Fibroblast of skin of abdomen (primary cell): ENCODE data around the gene SKIC2. TPM values are rescaled to one million over a fixed set of nuclear protein-coding genes. Genes with fewer than 3 reads are reported as not detected.
"Not testable (repeated sequence)": the region's sequence is repeated elsewhere in the genome, so short reads cannot be mapped to it uniquely, and the experiment has no call there.

Experiments used
- DNase-seq: peaks from one replicate; pipeline ENCODE4 v3.0.0-alpha.2; 2013
- polyA plus RNA-seq, 2 experiments: library from polyadenylated mRNA; unstranded; fragments of 120-200 nt; gene quantifications; one replicate each; pipeline ENCODE4 v1.2.1, GENCODE V29; 2013; ENCODE audit not compliant: insufficient read length in 2 of 2

The SKIC2 gene
- polyA plus RNA-seq (2013, experiment 1 of 2; ENCODE audit: insufficient read length): 46.5 TPM
- 44.1 TPM for polyA plus RNA-seq (2013, experiment 2 of 2; ENCODE audit: insufficient read length)

DNA sequence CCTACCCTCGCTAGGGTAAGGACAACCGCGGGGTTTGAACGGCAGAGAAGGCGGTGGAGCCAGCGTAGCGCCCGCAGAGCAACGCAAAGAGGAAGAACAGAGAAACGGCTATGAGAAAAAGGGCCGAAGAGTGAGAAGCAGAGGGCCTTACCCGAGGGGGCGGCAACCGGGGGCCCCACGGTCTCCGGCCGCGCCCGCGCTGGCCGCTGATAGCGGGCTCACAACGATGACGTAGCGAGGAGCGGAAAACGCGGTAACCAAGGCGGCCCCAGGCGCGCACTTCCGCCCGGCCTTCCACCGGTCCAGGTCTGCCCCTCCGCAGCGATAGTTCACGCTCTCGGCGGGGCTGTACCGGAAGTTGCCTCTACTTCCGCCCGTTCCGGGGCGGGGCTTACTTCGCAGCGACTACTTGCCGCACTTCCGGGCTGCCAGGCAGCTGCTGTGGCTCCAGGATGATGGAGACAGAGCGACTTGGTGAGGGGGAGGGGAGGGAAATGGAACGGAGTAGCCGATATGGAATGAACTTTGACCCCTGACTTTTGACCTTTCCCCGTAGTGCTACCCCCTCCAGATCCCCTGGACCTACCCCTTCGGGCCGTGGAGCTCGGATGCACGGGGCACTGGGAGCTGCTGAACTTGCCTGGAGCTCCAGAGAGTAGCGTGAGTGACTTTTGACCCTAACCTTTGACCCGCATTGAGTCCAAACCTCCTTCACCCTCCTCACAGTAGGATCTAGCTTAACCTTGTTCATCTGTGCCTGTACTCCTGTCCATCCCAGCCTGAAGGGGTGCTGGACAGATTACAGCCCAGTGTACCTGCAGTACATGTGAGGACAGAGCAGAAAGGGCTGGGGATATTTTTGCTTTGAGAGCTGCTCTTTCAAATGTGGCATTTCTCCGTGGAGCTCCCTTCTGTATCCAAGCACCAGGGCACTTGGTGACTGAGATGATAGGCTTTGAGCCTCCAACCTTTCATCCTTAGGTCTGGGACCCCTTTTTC, at the start of gene SKIC2, which contains the start of gene NELFE:
TSS of gene SKIC2 (plus strand) at position 435 of the 999 bp plus-strand sequence. CDS start at position 453, 18 bp downstream.
TSS of gene NELFE (minus strand) at position 231 of the 999 bp plus-strand sequence. CDS start 525 bp downstream, outside the sequence.
- DNase-seq: peak; percentile 99

DNA sequence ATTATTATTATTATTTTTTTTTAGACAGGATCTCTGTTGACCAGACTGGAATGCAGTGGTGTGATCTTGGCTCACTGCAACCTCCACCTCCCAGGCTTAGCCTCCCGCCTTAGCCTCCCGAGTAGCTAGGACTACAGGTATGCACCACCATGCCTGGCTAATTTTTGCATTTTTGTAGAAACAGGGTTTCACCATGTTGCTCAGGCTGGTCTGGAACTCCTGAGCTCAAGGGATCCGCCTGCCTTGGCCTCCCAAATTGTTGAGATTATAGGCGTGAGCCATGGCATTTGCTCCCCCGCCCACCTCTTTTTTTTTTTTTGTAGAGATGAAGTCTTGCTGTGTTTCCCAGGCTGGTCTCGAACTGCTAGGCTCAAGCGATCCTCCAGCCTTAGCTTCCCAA, 49.7 kb upstream of the SKIC2 start:
- DNase-seq: not testable (repeated sequence)

DNA sequence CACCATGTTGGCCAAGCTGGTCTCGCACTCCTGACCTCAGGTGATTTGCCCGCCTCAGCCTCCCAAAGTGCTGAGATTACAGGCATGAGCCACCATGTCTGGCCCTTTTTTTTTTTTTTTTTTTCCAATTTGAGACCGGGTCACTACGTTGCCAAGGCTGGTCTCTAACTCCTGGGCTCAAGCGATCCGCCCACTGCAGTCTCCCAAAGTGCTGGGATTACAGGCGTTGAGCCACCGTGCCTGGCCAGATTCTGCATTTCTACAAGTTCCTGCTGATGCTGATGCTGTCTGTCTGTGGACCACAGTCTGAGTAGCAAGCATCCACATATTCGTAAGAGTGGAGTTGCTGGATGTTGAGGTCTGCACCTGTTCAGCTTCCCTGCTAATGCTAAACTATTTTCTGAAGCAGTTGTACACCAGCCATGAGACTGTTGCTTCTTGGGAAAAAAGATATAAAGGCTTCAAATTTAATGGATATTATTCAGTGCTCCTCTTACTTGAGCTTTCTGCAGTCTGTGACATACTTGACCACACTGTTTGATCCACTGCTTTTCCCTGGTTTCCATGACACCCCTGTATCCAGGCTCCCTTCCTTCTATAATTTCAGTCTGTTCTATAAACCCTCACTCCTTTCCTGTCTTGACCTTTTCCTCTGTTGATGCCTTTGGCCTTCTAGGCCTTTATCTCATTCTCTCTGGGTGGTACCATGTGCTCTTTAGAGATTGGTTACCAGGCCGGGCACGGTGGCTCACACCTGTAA, 47.0 kb upstream of the SKIC2 start:
- no peak for DNase-seq

DNA sequence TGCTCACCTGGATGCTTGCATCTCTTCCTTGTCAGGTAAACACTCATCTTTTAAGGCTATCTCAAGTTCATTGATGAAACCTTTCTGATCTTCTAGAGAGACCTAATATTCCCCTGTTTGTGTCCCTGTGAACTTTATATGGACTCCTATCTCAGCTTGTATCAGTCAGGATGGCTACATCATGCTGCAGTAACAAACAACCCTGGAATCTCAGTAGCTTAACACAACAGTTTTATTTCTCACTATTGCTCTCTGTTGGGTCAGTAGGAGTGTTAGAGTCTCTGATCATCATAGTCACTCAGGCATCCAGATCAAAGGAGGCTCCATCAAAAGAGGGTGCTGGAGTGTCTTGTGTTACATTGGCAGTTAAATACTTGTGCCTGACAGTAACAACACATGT, 43.6 kb upstream of the SKIC2 start:
- DNase-seq: no peak

DNA sequence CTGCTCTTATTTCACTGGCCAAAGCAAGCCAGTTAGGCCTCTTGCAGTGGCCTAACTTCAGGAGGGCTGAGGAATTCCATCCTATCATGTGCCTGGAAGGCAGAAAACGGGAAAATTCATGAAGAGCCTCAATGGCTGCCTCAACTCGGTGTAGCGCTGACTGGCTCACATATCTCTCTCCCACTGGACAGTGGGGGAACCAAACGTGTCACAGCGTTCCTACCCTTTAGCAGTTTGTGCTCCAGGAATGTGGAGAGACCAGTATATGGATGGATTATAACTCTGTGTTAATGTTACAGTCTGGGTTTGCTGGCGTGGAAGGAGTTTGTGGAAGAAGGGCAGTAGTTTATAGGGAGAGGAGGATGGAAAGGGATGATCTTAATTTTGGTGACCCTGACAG, 43.2 kb upstream of the SKIC2 start:
- no peak for DNase-seq

DNA sequence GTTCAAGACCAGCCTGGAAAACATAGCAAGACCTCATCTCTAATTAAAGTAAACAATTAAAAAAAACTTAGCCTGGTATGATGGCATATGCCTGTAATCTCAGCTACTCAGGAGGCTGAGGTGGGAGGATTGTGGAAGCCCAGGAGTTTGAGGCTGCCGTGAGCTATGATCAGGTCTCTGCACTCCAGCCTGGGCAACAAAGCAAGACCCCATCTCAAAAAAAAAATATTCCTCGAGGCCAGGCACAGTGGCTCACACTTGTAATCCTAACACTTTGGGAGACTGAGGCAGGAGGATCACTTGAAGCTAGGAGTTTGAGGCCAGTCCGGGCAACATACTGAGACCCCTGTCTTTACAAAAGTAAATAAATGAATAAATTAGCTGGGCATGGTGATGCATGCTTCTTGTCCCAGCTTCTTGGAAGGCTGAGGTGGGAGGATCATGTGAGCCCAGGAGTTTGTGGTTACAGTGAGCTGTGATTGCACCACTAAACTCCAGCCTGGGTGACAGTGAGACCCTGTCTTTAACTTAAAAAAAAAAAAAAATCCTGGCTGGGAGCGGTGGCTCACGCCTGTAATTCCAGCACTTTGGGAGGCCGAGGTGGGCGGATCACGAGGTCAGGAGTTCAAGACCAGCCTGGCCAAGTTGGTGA, 40.8 kb upstream of the SKIC2 start:
- DNase-seq: no peak

DNA sequence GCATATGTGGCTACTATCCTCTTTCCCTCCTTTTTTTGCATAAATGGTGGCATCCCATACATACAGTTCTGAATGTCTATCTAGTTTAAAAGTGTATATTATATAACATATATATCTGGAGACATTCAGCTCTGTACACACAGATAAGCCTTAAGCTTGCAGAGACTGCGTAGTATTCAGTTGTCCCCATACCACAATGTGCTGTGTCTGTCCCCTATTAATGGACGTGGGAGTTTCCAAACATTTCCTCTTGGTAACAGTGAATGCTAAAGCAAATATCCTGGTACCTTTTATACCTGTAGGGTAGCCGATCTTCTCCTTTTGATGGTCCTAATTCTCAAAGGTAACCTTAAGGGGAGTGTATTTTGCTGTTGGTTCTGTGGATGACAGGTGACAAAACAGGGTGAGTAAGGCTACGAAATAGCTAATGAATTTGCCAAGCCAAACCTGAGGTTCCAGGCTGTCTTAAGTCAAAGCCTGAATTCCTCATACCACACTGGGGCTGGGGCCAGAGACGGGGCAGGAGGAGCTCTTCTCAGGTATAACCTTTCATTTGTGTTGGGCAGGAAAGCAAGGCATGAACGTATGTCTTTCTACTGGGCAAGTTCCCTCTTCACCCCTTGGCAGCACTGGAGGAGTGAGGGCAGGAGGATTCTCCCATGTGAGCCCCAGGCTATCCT, 39.2 kb upstream of the SKIC2 start:
- no peak for DNase-seq

DNA sequence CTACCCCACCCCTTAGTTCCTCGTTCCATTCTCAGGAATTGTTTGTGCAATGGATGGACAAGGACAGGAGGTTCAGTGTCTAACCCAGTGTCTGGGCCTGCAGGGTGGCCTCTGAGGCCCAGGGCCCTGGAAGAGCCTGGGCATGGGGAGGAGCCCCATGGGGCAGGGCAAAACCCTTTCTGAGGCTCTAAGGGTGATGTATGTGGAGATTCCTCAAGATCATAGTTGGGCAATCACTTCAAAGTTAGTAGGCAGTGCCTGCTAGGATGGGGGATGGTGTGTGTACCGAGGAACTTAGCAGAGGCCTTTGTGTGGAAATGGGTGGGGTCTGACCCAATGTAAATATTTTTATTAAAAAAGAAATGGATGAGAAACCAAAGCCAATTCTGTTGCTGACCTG, 38.2 kb upstream of the SKIC2 start:
- DNase-seq: no peak

DNA sequence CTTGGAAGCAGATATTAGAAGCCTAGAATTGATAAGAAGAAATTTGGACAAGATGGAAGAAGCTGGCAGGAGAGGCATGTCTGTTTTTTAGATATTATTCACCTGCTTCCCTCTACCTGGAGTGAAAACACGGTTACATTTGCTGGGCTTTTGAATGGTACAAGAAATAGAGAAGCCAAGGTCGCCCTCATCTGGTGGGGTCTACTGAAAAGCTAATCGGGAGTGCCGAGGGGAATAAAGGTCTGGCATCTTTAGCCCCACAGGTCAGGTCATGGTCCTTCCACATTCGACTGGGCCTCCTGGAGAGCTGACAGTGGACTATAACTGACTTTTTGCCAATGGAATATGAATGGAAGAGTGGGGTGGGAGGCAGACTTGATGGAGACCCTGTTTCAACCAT, 36.0 kb upstream of the SKIC2 start:
- no peak for DNase-seq

DNA sequence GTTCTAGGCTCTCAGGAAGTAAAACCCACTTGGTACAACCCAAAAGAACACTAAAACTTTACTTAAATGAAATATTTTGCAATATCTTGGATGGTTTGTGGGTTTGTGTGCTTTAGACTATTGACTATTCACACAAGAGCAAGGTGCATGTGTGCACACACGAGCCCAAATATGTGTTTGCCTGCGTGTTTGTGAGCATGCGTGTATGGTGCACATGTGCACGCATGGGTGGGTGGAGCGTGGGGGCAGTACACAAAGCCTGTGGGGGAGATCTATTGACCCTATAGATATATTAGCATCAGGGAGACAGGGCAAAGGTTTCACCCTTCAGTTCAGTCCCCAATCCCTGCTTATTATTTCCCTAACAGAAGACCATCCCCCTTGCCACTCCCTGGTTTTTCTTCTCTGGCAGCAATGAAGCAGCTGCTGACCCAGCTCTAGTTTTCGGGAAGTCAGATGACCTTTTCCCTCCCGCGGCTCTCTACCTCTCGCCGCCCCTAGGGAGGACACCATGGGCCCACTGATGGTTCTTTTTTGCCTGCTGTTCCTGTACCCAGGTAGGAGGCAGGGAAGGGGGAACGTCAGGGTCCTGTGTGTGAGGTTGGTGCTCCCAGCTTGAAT, 31.6 kb upstream of the SKIC2 start, which contains the start of gene C2:
TSS of gene C2 (plus strand) at position 476 of the 621 bp plus-strand sequence. CDS start at position 512, 36 bp downstream.
- no peak for DNase-seq

DNA sequence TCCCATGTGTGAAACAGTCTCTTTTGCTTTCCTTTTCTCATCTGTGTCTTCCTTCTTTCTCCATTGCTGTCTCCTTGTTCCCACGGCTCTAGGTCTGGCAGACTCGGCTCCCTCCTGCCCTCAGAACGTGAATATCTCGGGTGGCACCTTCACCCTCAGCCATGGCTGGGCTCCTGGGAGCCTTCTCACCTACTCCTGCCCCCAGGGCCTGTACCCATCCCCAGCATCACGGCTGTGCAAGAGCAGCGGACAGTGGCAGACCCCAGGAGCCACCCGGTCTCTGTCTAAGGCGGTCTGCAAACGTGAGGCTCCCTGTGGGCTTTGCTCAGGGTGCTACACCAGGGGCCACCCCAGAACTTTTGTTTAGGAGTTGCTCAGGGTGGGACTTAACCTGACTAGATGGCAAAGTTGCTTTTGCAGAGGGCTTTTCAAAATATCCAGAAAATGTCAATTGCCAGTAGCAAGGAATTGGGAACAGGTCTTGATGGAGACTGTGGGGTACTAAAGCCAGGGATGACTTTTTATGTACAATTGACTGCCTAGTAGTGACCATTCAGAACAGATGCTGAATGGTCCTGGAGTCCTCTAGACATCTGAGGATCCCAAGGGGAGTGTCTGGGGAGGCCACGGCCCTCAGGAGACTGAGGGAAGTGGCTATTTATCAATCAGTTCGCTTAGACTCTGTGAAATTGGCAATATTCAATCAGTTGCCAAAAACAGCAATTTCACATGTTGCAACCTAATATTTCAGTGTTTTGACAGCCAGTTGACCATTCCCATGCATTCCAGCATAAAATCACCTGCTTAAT, 30.9 kb upstream of the SKIC2 start:
- no peak for DNase-seq

DNA sequence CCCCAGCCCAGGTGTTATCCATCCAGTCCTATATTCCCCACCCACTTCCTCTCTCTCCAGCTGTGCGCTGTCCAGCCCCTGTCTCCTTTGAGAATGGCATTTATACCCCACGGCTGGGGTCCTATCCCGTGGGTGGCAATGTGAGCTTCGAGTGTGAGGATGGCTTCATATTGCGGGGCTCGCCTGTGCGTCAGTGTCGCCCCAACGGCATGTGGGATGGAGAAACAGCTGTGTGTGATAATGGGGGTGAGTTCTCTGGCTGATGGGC, 30.4 kb upstream of the SKIC2 start:
- no peak for DNase-seq

DNA sequence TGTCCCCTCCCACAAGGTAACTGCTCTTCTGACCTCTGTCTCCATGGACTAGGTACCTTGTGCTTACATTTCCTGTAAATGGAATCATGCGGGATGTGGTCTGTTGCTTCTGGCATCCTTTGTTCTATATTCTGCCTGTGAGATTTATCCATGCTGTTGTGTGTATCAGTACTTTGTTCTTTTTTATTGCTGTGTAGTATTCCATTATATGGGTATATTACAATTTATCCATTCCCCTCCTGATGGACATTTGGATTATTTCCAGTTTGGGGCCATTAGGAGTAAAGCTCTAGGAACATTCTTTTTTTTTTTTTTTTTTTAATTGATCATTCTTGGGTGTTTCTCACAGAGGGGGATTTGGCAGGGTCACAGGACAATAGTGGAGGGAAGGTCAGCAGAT, 28.0 kb upstream of the SKIC2 start:
- no peak for DNase-seq

DNA sequence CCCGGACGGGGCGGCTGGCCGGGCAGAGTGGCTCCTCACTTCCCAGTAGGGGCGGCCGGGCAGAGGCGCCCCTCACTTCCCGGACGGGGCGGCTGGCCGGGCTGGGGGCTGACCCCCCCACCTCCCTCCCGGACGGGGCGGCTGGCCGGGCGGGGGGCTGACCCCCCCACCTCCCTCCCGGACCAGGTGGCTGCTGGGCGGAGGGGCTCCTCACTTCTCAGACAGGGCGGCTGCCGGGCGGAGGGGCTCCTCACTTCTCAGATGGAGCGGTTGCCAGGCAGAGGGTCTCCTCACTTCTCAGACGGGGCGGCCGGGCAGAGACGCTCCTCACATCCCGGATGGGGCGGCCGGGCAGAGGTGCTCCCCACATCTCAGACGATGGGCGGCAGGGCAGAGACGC, 26.8 kb upstream of the SKIC2 start:
- not testable (repeated sequence) for DNase-seq

DNA sequence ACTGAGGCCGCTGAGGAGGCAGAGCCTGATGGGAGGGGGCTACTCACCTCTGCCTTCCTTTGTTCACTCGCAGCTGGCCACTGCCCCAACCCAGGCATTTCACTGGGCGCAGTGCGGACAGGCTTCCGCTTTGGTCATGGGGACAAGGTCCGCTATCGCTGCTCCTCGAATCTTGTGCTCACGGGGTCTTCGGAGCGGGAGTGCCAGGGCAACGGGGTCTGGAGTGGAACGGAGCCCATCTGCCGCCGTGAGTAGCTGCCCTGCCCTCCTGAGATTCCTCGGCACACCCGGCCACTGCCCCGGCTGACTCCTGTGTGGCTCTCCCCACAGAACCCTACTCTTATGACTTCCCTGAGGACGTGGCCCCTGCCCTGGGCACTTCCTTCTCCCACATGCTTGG, 25.4 kb upstream of the SKIC2 start:
- DNase-seq: no peak

DNA sequence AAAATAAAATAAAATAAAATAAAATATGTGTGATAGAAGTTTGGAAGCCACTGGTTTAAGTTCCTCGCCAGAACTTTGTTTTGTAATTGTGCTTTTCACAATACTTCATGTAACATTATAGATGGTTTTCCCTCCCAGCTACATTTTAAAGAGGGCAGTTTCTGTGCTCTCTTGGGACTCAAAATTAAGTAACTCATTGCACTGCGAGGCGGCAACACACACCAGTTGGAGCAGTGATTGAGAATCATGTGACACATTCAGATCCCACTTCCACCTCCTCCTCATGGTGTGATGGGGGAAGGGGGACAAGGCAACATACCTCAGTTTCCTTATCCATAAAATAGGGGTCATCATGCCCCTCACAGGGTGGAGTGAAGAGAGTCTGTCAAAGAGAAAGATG, 24.0 kb upstream of the SKIC2 start:
- DNase-seq: no peak

DNA sequence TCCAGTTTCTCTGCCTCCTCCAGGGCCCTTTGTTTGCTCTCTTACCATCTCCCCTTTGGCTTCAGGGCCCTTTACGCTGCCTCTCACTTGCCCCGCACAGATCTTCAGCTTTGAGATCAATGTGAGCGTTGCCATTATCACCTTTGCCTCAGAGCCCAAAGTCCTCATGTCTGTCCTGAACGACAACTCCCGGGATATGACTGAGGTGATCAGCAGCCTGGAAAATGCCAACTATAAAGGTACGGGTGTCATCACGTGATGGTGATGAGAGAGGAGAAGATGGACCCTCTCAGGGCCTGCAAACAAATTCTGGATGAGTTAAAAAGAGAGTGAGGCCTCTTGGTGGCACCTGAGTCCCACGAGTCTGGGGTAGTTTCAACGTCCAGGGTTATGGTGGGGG, 23.2 kb upstream of the SKIC2 start:
- no peak for DNase-seq

DNA sequence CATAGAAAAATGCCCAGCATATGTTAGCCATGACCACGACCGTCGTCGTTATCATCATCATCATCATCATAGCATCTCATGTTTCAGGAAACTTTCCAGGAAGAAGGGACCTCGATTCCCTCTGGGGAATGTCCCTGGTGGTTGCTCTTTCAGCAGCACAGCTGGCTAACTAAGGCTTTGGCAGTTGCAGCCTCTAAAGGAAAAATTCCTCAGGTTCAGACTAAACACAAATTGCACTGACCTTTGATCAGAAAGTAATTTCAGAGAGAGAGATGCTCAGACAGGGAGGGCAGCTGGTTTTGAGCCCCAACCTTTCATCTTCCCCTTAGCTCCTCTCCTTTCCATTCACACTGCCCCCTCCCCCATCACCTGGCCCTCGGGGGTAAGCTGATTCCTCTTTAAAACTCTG, 18.7 kb upstream of the SKIC2 start:
- DNase-seq: peak; percentile 29

DNA sequence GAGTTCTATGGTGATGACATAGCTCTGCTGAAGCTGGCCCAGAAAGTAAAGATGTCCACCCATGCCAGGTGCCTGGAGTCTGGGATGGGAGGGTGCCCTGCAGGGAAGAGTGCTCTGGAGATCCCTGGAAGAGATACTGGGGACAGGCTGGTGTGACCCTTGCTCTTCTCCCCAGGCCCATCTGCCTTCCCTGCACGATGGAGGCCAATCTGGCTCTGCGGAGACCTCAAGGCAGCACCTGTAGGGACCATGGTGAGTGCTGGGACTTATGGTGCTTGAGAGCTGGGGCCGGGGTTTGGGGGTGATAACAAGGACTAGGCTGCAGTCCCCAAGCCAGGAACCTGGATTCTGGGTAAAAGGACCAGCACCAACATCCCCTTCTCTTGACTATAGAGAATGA, 15.2 kb upstream of the SKIC2 start:
- DNase-seq: no peak

DNA sequence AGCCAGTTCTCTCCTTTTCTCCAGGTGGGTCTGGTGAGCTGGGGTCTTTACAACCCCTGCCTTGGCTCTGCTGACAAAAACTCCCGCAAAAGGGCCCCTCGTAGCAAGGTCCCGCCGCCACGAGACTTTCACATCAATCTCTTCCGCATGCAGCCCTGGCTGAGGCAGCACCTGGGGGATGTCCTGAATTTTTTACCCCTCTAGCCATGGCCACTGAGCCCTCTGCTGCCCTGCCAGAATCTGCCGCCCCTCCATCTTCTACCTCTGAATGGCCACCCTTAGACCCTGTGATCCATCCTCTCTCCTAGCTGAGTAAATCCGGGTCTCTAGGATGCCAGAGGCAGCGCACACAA, 13.8 kb upstream of the SKIC2 start:
- no peak for DNase-seq
